Heart left ventricle (tissue), 13 donors: Measurements from ENCODE around the gene LDAF1.

Source experiments
- CTCF ChIP-seq, 12 donors: fragments of 200-600 bp; sonication (generic) in 4 of 12; IDR thresholded peaks; one replicate each; pipeline versions ENCODE4 v1.5.0 to v1.8.0; 2018 to 2022; ENCODE audit warnings: antibody characterized with exemption in 12 of 12, mild to moderate bottlenecking in 5 of 12
- POLR2A ChIP-seq, 2 donors: fragments of 450-650 bp; IDR thresholded peaks; one replicate each; pipeline ENCODE4 v1.6.1; 2017; ENCODE audit warnings: antibody characterized with exemption in 2 of 2, mild to moderate bottlenecking in 2 of 2, moderate library complexity in 2 of 2
- donor health status: ischemic (EF 13 %, LVEDD 7.1; RV severe dilation, severe dysfunction).
- donor health status: DM: no; HTN: yes; CAD: no.
- donor health status: DM: no; HTN: no; CAD: no.
- donor health status: ischemic (EF 25% LVEDD 6.9; RV normal size, moderate dysfunction).
- donor health status: ischemic (EF 25% LVEDD 5.7; RV mildly dilated, moderate dysfunction).
- donor health status: ischemic (EF 35%, LVEDD 5.7; RV mildly dilated, moderate dysfunction).
- donor health status: nonischemic (EF 11% LVEDD 7.7; RV severe dilation, severe dysfunction).
- donor health status: DM: yes; HTN: yes; CAD: no.
- donor health status: PGD.
- donor health status: ischemic (EF 29% LVEDD 5.4; RV normal size, mild dysfunction).
- donor health status: nonischemic (EF 23%, LVEDD 6.1; RV moderate dilation, normal function).

GRCh38 chr16:21197112-21197511 lies 38.6 kb downstream of the LDAF1 start:
- TF ChIP-seq CTCF (IDR thresholded peaks at IDR 0.05): no peak
- TF ChIP-seq POLR2A (IDR thresholded peaks at IDR 0.05): no peak
